22Rv1 (cell line): ENCODE measurements around the gene MAN1C1.

Experiments used
- H3K27ac ChIP-seq: fragments of 450-650 bp; 2 replicates; pipeline ENCODE4 v1.5.1; 2017
- CTCF ChIP-seq: fragments of 450-650 bp; IDR thresholded peaks from 2 replicates; pipeline ENCODE4 v1.5.1; 2017; ENCODE audit warnings: mild to moderate bottlenecking
- ZFX ChIP-seq: fragments of 450-650 bp; IDR thresholded peaks from 2 replicates; pipeline ENCODE4 v1.6.1; 2017; ENCODE audit warnings: antibody characterized with exemption, borderline replicate concordance

Gene MAN1C1

GRCh38 chr1:25571522-25571970, 45.0 kb upstream of the MAN1C1 start:
- H3K27ac ChIP-seq, result no peak overlapping the region
- no peak for TF ChIP-seq CTCF

GRCh38 chr1:25572107-25572506, 44.5 kb upstream of the MAN1C1 start:
- TF ChIP-seq ZFX (no peak), CTCF (no peak)

GRCh38 chr1:25572708-25573590, 43.6 kb upstream of the MAN1C1 start:
- H3K27ac ChIP-seq, result no peak overlapping the region
- TF ChIP-seq CTCF, result peak; percentile 76
- no peak for TF ChIP-seq ZFX

More at GRCh38 chr1:25572107-25572506, 44.5 kb upstream of the MAN1C1 start:
- H3K27ac ChIP-seq, result no peak overlapping the region

- no peak overlapping the region for H3K27ac ChIP-seq
- TF ChIP-seq CTCF, result no peak
- no peak for TF ChIP-seq ZFX
These were observed 43.0 kb upstream of the MAN1C1 start for GRCh38 chr1:25573591-25573930.

- no peak for TF ChIP-seq ZFX
- no peak for TF ChIP-seq CTCF
- no peak overlapping the region for H3K27ac ChIP-seq
These were observed 42.6 kb upstream of the MAN1C1 start for GRCh38 chr1:25573961-25574360.

- H3K27ac ChIP-seq, result no peak overlapping the region
- no peak for TF ChIP-seq CTCF
- TF ChIP-seq ZFX, result no peak
These were observed 41.4 kb upstream of the MAN1C1 start for GRCh38 chr1:25575191-25575590.

GRCh38 chr1:25576459-25577133, 40.0 kb upstream of the MAN1C1 start:
- TF ChIP-seq ZFX (no peak), CTCF (no peak)
- H3K27ac ChIP-seq, result no peak overlapping the region
